HG02840 (cell line): Measurements from ENCODE around the gene CDKN2B-AS1.

Experiments used
- ATAC-seq: cut with Tn5 transposase; IDR thresholded peaks from one replicate; pipeline ENCODE4 v1.9.1; 2021; ENCODE audit warnings: mild to moderate bottlenecking, moderate library complexity, moderate number of reproducible peaks; ENCODE audit not compliant: unreplicated experiment, low FRiP score

The CDKN2B-AS1 gene

GRCh38 chr9:22143799-22144625 lies 149.4 kb downstream of the CDKN2B-AS1 start:
- ATAC-seq = no peak

- ATAC-seq = no peak
These were observed 152.0 kb downstream of the CDKN2B-AS1 start for GRCh38 chr9:22146604-22147003.

- ATAC-seq = no peak
These were observed 153.4 kb downstream of the CDKN2B-AS1 start for GRCh38 chr9:22147813-22148527.

GRCh38 chr9:22148528-22148875 lies 153.9 kb downstream of the CDKN2B-AS1 start:
- no peak for ATAC-seq

- ATAC-seq = no peak
These were observed 154.5 kb downstream of the CDKN2B-AS1 start for GRCh38 chr9:22148876-22149637.

- no peak for ATAC-seq
These were observed 159.5 kb downstream of the CDKN2B-AS1 start for GRCh38 chr9:22154064-22154463.

- ATAC-seq = no peak
These were observed 162.0 kb downstream of the CDKN2B-AS1 start for GRCh38 chr9:22156586-22156985.

- no peak for ATAC-seq
These were observed 162.7 kb downstream of the CDKN2B-AS1 start for GRCh38 chr9:22157276-22157675.

GRCh38 chr9:22157828-22158227 lies 163.2 kb downstream of the CDKN2B-AS1 start:
- no peak for ATAC-seq

- no peak for ATAC-seq
These were observed 163.7 kb downstream of the CDKN2B-AS1 start for GRCh38 chr9:22158271-22158670.

GRCh38 chr9:22158927-22159346 lies 164.3 kb downstream of the CDKN2B-AS1 start:
- no peak for ATAC-seq

GRCh38 chr9:22159586-22159985 lies 165.0 kb downstream of the CDKN2B-AS1 start:
- ATAC-seq = no peak

- ATAC-seq = no peak
These were observed 165.6 kb downstream of the CDKN2B-AS1 start for GRCh38 chr9:22160221-22160620.

GRCh38 chr9:22165144-22165543 lies 170.6 kb downstream of the CDKN2B-AS1 start:
- ATAC-seq = no peak

GRCh38 chr9:22169243-22169642 lies 174.7 kb downstream of the CDKN2B-AS1 start:
- no peak for ATAC-seq

- no peak for ATAC-seq
These were observed 175.3 kb downstream of the CDKN2B-AS1 start for GRCh38 chr9:22169727-22170503.
